Fibroblast of pulmonary artery (primary cell): ENCODE data around the gene CLCN4.

Experiments used
- DNase-seq: peaks from one replicate; pipeline ENCODE4 v3.0.0-alpha.2; 2010; ENCODE audit warnings: low read depth
- H3K4me3 ChIP-seq: replicated peaks from 2 replicates; pipeline ENCODE4 v1.5.1; 2011; ENCODE audit warnings: low read depth, mild to moderate bottlenecking, control low read depth, low read length, moderate library complexity
- TF ChIP-seq, protein P1 (sequence below): IDR thresholded peaks from 2 replicates; pipeline ENCODE4 v1.5.1; 2011; ENCODE audit warnings: mild to moderate bottlenecking, control low read depth, low read length, inconsistent platforms; ENCODE audit errors: missing control alignments

CLCN4 gene

GRCh38 chrX:10240918-10241317 is 84.1 kb downstream of the CLCN4 start:
- TF ChIP-seq, protein P1, sequence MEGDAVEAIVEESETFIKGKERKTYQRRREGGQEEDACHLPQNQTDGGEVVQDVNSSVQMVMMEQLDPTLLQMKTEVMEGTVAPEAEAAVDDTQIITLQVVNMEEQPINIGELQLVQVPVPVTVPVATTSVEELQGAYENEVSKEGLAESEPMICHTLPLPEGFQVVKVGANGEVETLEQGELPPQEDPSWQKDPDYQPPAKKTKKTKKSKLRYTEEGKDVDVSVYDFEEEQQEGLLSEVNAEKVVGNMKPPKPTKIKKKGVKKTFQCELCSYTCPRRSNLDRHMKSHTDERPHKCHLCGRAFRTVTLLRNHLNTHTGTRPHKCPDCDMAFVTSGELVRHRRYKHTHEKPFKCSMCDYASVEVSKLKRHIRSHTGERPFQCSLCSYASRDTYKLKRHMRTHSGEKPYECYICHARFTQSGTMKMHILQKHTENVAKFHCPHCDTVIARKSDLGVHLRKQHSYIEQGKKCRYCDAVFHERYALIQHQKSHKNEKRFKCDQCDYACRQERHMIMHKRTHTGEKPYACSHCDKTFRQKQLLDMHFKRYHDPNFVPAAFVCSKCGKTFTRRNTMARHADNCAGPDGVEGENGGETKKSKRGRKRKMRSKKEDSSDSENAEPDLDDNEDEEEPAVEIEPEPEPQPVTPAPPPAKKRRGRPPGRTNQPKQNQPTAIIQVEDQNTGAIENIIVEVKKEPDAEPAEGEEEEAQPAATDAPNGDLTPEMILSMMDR: no peak
- DNase-seq: peak; percentile 35
- H3K4me3 ChIP-seq: no peak overlapping the region

DNA sequence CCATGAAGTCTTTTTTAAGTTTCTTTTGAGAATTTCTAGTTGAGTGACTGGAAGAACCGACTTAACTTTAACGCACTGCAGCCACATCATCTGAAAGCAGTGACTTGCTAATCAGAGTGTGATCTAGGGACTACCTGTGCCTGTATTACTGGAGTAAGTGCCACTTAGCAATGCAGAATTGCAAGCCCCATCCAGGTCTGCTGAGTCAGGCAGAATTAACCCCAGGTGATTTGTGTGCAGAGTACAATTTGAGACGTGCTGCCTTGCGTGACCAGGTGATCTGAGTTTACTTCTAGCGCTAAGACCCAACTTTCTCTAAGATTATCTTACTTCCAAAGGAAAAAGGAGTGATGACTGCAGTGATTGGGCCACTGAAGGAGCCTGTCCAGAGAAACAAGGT is 85.3 kb downstream of the CLCN4 start:
- no peak for DNase-seq
- TF ChIP-seq, protein P1: no peak
- H3K4me3 ChIP-seq: no peak overlapping the region

DNA sequence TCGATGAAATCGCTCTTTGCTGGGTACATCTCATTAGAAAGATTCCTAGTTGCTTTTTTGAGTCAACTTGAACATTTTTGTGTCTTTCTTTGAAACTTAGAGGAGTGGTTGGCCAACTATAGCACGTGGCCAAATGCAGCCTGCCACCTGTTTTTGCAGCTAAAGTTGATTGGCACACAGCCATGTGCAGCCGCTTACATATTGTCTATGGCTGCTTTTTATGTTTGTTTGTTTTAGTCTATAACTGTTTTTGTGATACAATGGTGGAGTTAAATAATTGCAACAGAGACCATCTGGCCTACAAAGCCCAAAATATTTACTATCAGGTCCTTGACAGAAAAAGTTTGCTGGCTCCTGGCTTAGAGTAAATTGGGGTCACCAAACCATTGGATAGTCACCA is 86.3 kb downstream of the CLCN4 start:
- TF ChIP-seq, protein P1: no peak
- DNase-seq: no peak
- H3K4me3 ChIP-seq: no peak overlapping the region

DNA sequence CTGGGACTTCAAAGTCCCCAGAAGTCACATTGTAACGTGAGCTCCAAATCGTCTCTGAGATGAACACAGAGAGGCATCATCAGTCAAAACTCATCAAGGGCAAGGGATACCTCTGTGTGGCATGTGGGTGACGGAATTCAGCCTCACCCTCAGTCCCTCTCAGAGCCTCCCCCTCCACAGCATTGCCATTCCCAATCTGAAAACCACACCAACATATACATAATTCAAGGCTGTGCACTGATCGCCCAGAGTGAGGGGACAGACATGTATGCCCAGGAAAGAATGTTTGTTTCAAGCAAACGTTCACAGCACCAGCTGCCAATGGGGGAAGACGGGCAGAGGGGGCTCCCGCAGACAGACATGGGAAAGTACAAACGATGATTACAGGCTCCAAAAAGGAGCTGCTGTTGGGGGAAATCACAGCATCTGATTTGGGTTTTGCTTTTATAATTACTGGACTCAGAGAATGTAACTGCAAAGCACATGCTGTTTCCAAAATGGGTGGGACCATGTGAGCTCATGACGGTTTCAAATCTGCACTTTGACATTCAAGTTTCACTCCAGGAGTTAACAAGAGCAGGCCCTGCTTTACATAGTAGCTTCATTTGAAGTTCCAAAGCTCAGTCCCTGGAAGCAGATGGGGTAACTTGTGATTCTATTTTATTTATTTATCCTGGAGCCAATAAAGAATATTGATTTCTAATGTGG is 88.3 kb downstream of the CLCN4 start:
- no peak for DNase-seq
- no peak overlapping the region for H3K4me3 ChIP-seq

DNA sequence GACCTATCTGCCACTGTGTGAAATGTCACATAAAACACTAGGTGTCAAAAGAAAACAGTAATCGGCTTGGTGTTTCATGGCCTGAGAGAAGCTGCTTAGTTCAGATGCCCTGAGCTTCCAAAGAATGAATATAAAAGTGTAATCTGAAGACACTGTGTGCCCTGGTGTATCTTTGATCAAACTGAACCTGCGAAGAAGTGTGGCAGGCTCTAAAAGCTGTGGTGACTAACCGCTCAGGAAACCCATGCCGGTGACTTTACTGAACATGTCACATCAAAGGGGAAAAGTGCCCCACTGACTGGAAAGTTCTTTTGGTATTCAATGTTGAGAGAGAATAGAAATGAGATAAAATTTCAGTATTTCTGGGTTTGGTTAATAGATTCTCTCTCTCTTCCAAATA is 89.1 kb downstream of the CLCN4 start:
- TF ChIP-seq, protein P1: no peak
- DNase-seq: no peak
- no peak overlapping the region for H3K4me3 ChIP-seq

More for the DNA sequence above, 88.3 kb downstream of the CLCN4 start:
- TF ChIP-seq, protein P1: no peak

GRCh38 chrX:10246297-10246696 is 89.5 kb downstream of the CLCN4 start:
- TF ChIP-seq, protein P1: no peak

GRCh38 chrX:10246846-10247245 is 90.1 kb downstream of the CLCN4 start:
- TF ChIP-seq, protein P1: no peak
- no peak for DNase-seq
- no peak overlapping the region for H3K4me3 ChIP-seq

More at GRCh38 chrX:10246297-10246696, 89.5 kb downstream of the CLCN4 start:
- H3K4me3 ChIP-seq: no peak overlapping the region
- no peak for DNase-seq
